Mesodermal cell (in vitro differentiated cells): ENCODE results near the gene MUC5AC.
"Not testable (repeated sequence)": the region's sequence is repeated elsewhere in the genome, so short reads cannot be mapped to it uniquely, and the experiment has no call there.

Experiments used
- H3K27ac ChIP-seq: 2 replicates; pipeline ENCODE4 v1.7.0; 2013; ENCODE audit warnings: mild to moderate bottlenecking, low read depth, low read length, moderate library complexity; ENCODE audit not compliant: severe bottlenecking
- H3K36me3 ChIP-seq: 2 replicates; pipeline ENCODE4 v1.7.1; 2013; ENCODE audit warnings: mild to moderate bottlenecking, low read length, moderate library complexity; ENCODE audit not compliant: control insufficient read depth, insufficient read depth
- H3K4me1 ChIP-seq: one replicate; pipeline ENCODE4 v1.7.1; 2013; ENCODE audit warnings: mild to moderate bottlenecking, low read length; ENCODE audit not compliant: insufficient read depth, control insufficient read depth, poor library complexity, severe bottlenecking
- H3K4me3 ChIP-seq: 2 replicates; pipeline ENCODE4 v1.7.0; 2013; ENCODE audit warnings: low read length, control low read depth, mild to moderate bottlenecking; ENCODE audit not compliant: insufficient read depth, poor library complexity, severe bottlenecking; ENCODE audit errors: extremely low read depth
- H3K9me3 ChIP-seq: 2 replicates; pipeline ENCODE4 v1.7.1; 2013; ENCODE audit warnings: mild to moderate bottlenecking, low read length, moderate library complexity; ENCODE audit not compliant: control insufficient read depth
- WGBS, 2 experiments: methylation state at CpG; one replicate each; pipeline ENCODE4 v1.1.5; 2013; ENCODE audit warnings: missing lambda C conversion rate in 2 of 2; ENCODE audit not compliant: insufficient coverage in 2 of 2; 5-methylcytosine and 5-hydroxymethylcytosine counted together

The MUC5AC gene

DNA sequence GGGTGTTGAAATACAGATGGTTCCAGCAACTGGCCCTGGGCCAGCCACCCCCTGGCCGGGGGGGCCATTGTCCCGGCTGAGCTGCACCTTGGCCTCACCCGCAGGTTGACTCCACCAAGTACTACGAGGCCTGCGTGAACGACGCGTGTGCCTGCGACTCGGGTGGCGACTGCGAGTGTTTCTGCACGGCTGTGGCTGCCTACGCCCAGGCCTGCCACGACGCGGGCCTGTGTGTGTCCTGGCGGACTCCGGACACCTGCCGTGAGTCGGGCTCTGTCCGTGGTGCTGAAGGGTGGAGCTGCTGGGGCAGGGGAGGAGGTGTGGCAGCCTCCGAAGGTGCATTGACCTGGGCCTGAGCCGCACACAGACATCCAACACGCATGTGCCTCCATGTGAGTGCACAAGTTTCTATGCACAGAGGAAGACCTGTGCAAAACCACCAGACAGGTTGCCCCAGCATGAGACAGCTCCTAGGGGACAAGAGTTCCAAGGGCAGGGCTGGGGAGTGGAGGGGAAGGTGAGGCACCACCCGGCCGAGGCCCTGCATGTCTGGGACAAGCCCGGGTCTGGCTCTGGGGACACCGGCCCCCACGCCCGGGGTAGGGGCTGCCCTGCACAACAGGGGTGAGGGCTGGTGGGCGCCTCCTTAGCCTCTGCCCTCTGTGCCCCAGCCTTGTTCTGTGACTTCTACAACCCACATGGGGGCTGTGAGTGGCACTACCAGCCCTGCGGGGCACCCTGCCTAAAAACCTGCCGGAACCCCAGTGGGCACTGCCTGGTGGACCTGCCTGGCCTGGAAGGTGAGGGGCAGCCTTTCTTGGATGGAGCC lies 81.2 kb downstream of the MUC5AC start:
- Histone ChIP-seq H3K27ac (no peak overlapping the region), H3K9me3 (no peaks in the 10 kb centered on the region), H3K4me3 (no peak overlapping the region), H3K36me3 (no peaks in the 10 kb centered on the region), H3K4me1 (no peaks in the 10 kb centered on the region)
- 60 to 68% methylated on average over 27 to 33 of the region's 34 CpGs for WGBS, 2 experiments

GRCh38 chr11:1239596-1240205 lies 81.9 kb downstream of the MUC5AC start:
- 85 to 94% methylated on average over 13 to 18 of the region's 23 CpGs for WGBS, 2 experiments
- H3K4me1 ChIP-seq = no peaks in the 10 kb centered on the region
- H3K4me3 ChIP-seq = no peak overlapping the region
- no peaks in the 10 kb centered on the region for H3K9me3 ChIP-seq
- no peaks in the 10 kb centered on the region for H3K36me3 ChIP-seq
- H3K27ac ChIP-seq = no peak overlapping the region

DNA sequence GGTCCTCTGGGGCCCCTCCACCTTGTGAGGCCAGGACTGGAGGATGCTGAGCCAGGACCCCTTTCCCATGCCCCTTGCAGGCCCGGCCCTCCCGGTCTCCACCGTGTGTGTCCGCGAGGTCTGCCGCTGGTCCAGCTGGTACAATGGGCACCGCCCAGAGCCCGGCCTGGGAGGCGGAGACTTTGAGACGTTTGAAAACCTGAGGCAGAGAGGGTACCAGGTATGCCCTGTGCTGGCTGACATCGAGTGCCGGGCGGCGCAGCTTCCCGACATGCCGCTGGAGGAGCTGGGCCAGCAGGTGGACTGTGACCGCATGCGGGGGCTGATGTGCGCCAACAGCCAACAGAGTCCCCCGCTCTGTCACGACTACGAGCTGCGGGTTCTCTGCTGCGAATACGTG lies 83.0 kb downstream of the MUC5AC start:
- WGBS, 2 experiments = 89 to 90% methylated on average over 24 to 25 of the region's 25 CpGs
- H3K36me3 ChIP-seq = no peaks in the 10 kb centered on the region
- H3K4me3 ChIP-seq = no peak overlapping the region
- no peaks in the 10 kb centered on the region for H3K9me3 ChIP-seq
- no peak overlapping the region for H3K27ac ChIP-seq
- H3K4me1 ChIP-seq = no peaks in the 10 kb centered on the region

DNA sequence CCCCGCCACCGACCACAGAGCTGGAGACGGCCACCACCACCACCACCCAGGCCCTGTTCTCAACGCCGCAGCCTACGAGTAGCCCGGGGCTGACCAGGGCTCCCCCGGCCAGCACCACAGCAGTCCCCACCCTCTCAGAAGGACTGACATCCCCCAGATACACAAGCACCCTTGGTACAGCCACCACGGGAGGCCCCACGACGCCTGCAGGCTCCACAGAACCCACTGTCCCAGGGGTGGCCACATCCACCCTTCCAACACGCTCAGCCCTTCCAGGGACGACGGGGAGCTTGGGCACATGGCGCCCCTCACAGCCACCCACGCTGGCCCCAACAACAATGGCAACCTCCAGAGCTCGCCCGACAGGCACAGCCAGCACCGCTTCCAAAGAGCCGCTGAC lies 84.0 kb downstream of the MUC5AC start:
- 90 to 92% methylated on average over 15 of the region's 20 CpGs for WGBS, 2 experiments
- Histone ChIP-seq H3K9me3 (peaks cover 4% of the 10 kb centered on the region), H3K4me1 (no peaks in the 10 kb centered on the region), H3K4me3 (no peak overlapping the region), H3K27ac (no peak overlapping the region), H3K36me3 (no peaks in the 10 kb centered on the region)

GRCh38 chr11:1242289-1242688 lies 84.5 kb downstream of the MUC5AC start:
- peaks cover 4% of the 10 kb centered on the region for H3K9me3 ChIP-seq
- H3K4me1 ChIP-seq = no peaks in the 10 kb centered on the region
- no peak overlapping the region for H3K4me3 ChIP-seq
- WGBS, 2 experiments = 92 to 97% methylated on average over 12 to 20 of the region's 20 CpGs
- H3K27ac ChIP-seq = no peak overlapping the region
- H3K36me3 ChIP-seq = no peaks in the 10 kb centered on the region

- not testable (repeated sequence) for H3K9me3 ChIP-seq, H3K4me3 ChIP-seq, H3K36me3 ChIP-seq, H3K4me1 ChIP-seq, H3K27ac ChIP-seq
- WGBS, 2 experiments = 88% methylated on average over 1 of the region's 11 CpGs; no CpG with 5 or more reads in 1 of the 2 experiments
Measured at GRCh38 chr11:1242751-1243150, 85.0 kb downstream of the MUC5AC start.

DNA sequence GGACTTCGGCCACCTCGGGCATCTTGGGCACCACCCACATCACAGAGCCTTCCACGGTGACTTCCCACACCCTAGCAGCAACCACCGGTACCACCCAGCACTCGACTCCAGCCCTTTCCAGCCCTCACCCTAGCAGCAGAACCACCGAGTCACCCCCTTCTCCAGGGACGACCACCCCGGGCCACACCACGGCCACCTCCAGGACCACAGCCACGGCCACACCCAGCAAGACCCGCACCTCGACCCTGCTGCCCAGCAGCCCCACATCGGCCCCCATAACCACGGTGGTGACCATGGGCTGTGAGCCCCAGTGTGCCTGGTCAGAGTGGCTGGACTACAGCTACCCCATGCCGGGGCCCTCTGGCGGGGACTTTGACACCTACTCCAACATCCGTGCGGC lies 85.8 kb downstream of the MUC5AC start:
- H3K4me1 ChIP-seq, H3K36me3 ChIP-seq, H3K27ac ChIP-seq, H3K4me3 ChIP-seq, H3K9me3 ChIP-seq: not testable (repeated sequence)
- WGBS, 2 experiments = 100% methylated on average over 1 of the region's 18 CpGs; no CpG with 5 or more reads in 1 of the 2 experiments

DNA sequence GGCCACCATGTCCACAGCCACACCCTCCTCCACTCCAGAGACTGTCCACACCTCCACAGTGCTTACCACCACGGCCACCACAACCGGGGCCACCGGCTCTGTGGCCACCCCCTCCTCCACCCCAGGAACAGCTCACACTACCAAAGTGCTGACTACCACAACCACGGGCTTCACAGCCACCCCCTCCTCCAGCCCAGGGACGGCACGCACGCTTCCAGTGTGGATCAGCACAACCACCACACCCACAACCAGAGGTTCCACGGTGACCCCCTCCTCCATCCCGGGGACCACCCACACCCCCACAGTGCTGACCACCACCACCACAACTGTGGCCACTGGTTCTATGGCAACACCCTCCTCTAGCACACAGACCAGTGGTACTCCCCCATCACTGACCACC lies 86.8 kb downstream of the MUC5AC start:
- H3K4me1 ChIP-seq, H3K9me3 ChIP-seq, H3K4me3 ChIP-seq, H3K36me3 ChIP-seq, H3K27ac ChIP-seq: not testable (repeated sequence)
- WGBS, 2 experiments = 93% methylated on average over 2 of the region's 9 CpGs; no CpG with 5 or more reads in 1 of the 2 experiments

- H3K27ac ChIP-seq, H3K36me3 ChIP-seq, H3K4me3 ChIP-seq, H3K9me3 ChIP-seq, H3K4me1 ChIP-seq: not testable (repeated sequence)
- 88 to 100% methylated on average over 4 to 6 of the region's 14 CpGs for WGBS, 2 experiments
Measured at GRCh38 chr11:1245717-1246116, 88.0 kb downstream of the MUC5AC start.

DNA sequence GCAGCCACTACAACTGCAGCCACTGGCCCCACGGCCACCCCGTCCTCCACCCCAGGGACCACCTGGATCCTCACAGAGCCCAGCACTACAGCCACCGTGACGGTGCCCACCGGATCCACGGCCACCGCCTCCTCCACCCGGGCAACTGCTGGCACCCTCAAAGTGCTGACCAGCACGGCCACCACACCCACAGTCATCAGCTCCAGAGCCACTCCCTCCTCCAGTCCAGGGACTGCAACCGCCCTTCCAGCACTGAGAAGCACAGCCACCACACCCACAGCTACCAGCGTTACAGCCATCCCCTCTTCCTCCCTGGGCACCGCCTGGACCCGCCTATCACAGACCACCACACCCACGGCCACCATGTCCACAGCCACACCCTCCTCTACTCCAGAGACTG lies 88.5 kb downstream of the MUC5AC start:
- 83 to 98% methylated on average over 8 of the region's 14 CpGs for WGBS, 2 experiments
- not testable (repeated sequence) for H3K9me3 ChIP-seq, H3K27ac ChIP-seq, H3K36me3 ChIP-seq, H3K4me1 ChIP-seq, H3K4me3 ChIP-seq

- not testable (repeated sequence) for H3K27ac ChIP-seq, H3K4me3 ChIP-seq, H3K36me3 ChIP-seq, H3K4me1 ChIP-seq
- 78 to 93% methylated on average over 4 to 5 of the region's 14 CpGs for WGBS, 2 experiments
- H3K9me3 ChIP-seq = peaks cover 16% of the 10 kb centered on the region
Measured at GRCh38 chr11:1247026-1247425, 89.3 kb downstream of the MUC5AC start.
